Fibroblast of villous mesenchyme (primary cell): Measurements from ENCODE around the gene AKAP10. TPM values are rescaled to one million over a fixed set of nuclear protein-coding genes. Genes with fewer than 3 reads are reported as not detected.

Experiments used
- DNase-seq: peaks from one replicate; pipeline ENCODE4 v3.0.0-alpha.2; 2010; ENCODE audit warnings: low read depth
- H3K4me3 ChIP-seq: 2 replicates; pipeline ENCODE4 v1.5.1; 2011; ENCODE audit warnings: low read depth, mild to moderate bottlenecking, low read length
- total RNA-seq: library from RNA; depleted of rRNA; stranded (reverse); fragments of >200 nt; gene quantifications from 2 replicates; pipeline ENCODE4 v1.2.3, GENCODE V29; 2012
- TF ChIP-seq, protein P1 (sequence below): IDR thresholded peaks from 2 replicates; pipeline ENCODE4 v1.5.1; 2012; ENCODE audit warnings: low read depth, mild to moderate bottlenecking, low read length; ENCODE audit not compliant: insufficient read depth

The AKAP10 gene
- total RNA-seq, 1 donor, result 32.8 TPM

DNA sequence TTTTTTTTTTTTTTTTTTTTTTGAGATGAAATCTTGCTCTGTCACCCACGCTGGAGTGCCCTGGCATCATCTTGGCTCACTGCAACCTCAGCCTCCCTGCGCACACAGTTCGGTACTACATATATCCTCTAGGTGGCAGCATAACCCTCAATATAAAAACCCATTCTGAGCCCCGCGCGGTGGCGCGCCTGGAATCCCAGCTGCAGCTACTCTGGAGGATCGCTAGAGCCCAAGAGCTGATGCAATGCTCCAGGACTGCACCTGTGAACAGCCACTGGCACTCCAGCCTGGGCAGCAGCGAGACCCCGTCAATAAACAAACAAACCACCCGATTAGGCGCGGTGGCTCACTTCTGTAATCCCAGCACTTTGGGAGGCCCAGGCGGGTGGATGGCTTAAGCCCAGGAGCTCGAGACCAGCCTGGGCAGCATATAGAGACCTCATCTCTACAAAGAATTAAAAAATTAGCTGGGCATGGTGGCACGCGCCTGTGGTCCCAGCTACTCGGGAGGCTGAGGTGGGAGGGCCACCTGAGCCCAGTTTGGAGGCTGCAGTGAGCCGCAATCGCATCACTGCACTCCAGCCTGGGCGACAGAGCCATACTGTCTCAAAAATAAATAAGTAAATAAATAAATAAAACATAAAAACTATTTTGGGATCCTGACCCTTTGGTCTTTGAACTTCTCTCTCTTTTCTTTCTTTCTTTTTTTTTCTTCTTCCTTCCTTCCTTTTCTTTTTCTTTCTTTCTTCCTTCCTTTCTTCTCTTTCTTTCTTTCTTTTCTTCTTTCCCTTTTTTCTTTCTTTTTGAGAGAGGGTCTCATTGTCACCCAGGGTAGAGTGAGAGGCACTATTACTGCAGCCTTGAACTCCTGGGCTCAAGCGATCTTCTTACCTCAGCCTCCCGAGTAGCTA is 15.4 kb upstream of the AKAP10 start:
- no peak overlapping the region for H3K4me3 ChIP-seq
- DNase-seq, result peak; percentile 91
- TF ChIP-seq, protein P1, sequence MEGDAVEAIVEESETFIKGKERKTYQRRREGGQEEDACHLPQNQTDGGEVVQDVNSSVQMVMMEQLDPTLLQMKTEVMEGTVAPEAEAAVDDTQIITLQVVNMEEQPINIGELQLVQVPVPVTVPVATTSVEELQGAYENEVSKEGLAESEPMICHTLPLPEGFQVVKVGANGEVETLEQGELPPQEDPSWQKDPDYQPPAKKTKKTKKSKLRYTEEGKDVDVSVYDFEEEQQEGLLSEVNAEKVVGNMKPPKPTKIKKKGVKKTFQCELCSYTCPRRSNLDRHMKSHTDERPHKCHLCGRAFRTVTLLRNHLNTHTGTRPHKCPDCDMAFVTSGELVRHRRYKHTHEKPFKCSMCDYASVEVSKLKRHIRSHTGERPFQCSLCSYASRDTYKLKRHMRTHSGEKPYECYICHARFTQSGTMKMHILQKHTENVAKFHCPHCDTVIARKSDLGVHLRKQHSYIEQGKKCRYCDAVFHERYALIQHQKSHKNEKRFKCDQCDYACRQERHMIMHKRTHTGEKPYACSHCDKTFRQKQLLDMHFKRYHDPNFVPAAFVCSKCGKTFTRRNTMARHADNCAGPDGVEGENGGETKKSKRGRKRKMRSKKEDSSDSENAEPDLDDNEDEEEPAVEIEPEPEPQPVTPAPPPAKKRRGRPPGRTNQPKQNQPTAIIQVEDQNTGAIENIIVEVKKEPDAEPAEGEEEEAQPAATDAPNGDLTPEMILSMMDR, result peak; percentile 71

DNA sequence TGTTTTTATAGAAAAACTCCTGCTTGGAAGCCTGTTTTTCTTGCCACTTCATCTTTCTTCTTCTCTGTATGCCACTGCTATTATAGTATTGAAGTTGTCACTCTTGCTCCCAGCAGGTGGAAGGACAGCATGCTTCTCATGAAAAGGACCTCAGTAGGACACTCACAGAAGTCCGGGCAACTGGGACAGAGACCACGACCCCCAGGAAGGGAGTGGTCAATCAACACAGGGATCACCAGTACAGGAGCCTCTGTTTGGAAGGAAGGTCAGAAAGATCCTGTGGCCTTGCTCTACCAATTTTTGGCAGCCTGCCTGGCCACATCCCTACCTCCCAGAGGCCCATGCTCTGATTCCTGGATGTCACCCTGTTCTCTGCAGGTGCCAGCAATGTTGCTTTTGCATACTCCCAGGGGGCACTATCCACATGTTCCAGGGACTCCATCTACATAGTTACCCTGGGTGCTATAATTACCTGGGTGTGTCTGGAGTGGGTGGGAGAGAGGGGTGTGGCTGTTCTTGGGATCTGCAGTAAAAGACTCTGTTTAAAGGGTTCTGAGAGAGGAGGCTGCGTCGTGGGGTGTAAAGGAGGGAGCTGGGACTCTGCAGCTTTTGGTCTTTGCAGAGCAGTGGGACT is 13.7 kb upstream of the AKAP10 start:
- TF ChIP-seq, protein P1, result no peak
- DNase-seq, result no peak
- no peak overlapping the region for H3K4me3 ChIP-seq

GRCh38 chr17:19987897-19988296 is 10.3 kb upstream of the AKAP10 start:
- TF ChIP-seq, protein P1, result no peak
- no peak for DNase-seq
- no peak overlapping the region for H3K4me3 ChIP-seq

DNA sequence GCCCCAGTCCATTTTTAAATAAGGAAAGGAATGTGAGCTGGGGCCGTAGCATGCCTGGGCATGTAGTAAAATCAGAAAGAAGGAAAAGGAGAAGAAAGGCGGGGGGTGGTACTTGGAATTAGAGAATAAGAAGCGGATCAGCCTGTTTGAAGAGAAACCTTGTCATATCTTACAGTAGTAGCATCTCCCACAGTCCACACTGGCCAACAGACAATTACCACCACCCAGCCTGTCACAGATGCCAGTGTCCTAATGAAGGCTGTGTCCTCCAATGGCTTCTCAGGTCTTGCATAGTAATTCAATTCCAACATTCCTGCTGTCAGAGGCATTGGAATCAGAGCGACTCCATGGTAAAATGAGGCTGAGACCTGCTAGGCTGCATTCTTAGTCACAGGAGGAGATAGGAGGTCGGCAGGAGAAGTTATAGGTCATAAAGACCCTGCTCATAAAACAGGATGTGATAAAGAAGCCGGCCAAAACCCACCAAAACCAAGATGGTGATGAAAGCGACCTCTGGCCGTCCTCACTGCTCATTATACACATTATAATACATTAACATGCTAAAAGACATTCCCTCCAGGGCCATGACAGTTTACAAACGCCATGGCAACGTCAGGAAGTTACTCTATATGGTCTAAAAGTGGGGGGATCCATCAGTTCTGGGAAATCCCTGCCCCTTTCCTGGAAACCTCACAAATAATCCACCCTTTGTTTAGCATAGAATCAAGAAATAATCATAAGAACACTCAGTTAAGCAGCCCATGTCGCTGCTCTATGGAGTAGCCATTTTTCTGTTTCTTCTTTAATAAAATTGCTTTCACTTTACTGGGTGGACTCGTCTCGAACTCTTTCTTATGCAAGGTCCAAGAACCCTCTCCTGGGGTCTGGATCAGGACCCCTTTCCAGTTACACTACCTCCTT is 9.6 kb upstream of the AKAP10 start:
- TF ChIP-seq, protein P1, result no peak
- no peak for DNase-seq
- no peak overlapping the region for H3K4me3 ChIP-seq

GRCh38 chr17:19979917-19980770 is 2.5 kb upstream of the AKAP10 start:
- peak; percentile 62 for DNase-seq
- peak overlapping the region; percentile 17 for H3K4me3 ChIP-seq
- TF ChIP-seq, protein P1, result no peak

DNA sequence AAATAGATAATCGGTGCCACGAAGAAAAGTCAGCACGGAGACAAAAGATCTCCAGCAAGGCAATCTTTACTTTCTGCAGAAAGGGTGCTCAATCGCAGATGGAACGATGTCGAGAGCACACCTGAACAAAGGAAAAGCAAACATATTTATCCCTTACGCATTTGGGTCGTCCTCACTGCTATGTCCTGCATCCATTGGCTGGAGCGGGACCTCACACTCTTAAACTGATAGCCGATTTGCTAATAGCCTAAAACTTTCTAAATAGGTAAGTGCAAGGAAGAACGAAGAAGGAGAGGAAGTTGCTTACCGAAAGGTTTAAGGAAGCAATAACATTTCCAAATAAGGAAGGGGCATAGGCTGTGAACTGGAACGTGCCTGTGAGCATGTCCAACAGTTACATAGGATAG is 1.2 kb upstream of the AKAP10 start:
- H3K4me3 ChIP-seq, result no peak overlapping the region
- TF ChIP-seq, protein P1, result no peak
- DNase-seq, result no peak
